ENCODE measurements around the gene CSNK1G2. TPM values are rescaled to one million over a fixed set of nuclear protein-coding genes. Genes with fewer than 3 reads are reported as not detected.

CSNK1G2 gene
- total RNA-seq, 8 experiments from 2014 or later: 25.6 to 68.4 (median 49.8) TPM

DNA sequence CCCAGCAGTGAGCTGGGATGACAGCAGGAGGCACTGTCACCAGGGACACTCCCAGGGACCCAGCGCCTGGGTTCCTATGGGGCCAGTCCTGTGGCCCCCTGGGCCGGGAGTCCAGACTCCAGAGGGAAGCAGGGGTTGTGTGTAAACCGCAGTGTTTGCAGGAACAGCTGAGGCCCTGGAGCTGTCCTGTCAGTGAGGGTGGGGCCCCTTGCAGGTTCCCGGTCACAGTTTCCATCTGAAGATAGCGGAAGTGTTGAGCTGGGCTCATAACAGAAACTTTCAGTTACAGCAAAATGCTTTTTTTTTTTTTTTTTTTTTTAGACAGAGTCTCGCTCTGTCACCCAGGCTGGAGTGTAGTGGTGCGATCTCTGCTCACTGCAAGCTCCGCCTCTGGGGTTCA is 17.7 kb upstream of the CSNK1G2 start:
- WGBS, 10 experiments: 92 to 94% methylated on average over 2 to 4 of the region's 8 CpGs; no CpG with 5 or more reads in 8 of the 10 experiments

DNA sequence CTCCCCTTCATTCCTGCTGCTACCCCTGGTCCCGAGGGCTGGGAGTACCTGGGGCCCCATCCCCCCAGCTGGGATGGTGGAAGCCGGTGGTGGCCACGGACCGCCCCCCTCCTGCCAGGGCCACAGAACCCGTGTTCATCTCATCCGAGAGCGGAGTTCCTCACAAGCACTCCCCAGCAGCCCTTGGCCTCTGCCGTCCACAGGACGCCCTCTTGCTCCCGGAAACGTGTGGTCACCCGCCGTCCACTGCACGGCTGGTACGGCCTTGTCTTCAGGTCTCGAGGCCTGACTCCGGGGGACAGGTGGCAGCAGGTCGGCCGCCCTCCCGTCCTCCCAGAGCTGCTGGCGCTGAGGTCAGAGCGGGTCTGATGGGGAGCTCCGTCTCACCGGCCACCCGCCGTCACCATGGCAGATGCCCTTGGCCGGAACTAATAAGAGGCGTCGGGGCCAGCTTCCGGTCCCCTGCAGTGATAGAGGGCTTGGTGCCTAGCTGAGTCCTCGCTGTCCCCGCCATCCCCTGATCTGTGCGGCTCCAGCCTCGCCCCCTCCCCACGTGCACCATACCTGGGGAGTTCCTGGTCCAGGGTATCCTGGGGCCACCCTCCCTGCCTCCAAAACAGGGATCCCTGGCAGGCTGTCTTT is 16.5 kb upstream of the CSNK1G2 start:
- Histone ChIP-seq H3K4me1 (replicated peaks in 1 of 2) (no peaks in the 10 kb centered on the region), H3K4me3 (no peak overlapping the region), H3K27ac (no peak overlapping the region)
- peak in 3 of 8 experiments; percentile 10 to 18 (median 11) for ATAC-seq (replicated peaks in 6 of 8)
- no CpG with 5 or more reads among the region's 35 CpGs for WGBS, 10 experiments
- in situ Hi-C loops (cut with MboI; ENCODE audit: low pct_unique_long_range_greater_than_20kb in 2 of 9, low sequenced_read_pairs in 9 of 9, unreplicated experiment in 9 of 9): no loop called here

More for the DNA sequence above, 17.7 kb upstream of the CSNK1G2 start:
- Histone ChIP-seq H3K4me3 (no peak overlapping the region), H3K27ac (no peak overlapping the region), H3K4me1 (replicated peaks in 1 of 2) (no peaks in the 10 kb centered on the region)
- in situ Hi-C loops (cut with MboI; ENCODE audit: low pct_unique_long_range_greater_than_20kb in 2 of 9, low sequenced_read_pairs in 9 of 9, unreplicated experiment in 9 of 9): no loop called here
- ATAC-seq (replicated peaks in 6 of 8): peak in 1 of 8 experiments; percentile 5

DNA sequence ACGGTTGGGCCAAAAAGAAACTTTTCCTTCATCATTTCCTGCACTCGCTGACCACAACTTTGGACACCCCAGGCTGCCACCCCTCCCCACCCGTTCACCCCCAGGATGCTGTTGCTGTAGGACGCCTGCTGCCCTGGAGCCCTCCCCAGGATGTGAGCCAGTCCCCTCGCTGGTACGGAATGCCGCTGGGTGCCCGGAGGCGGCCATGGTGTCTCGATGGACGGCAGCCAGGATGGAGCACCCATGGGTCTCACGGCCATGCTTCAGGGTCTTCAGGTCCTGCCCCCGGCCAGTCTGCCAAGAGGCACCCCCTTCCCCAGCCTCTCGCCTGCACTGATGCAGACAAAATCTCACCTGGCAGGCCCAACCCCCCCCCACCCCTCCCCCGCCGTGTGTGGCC is 15.4 kb upstream of the CSNK1G2 start:
- Histone ChIP-seq H3K27ac (no peak overlapping the region), H3K4me3 (no peak overlapping the region), H3K4me1 (replicated peaks in 1 of 2) (peaks cover 4% of the 10 kb centered on the region in 2 donors)
- no CpG with 5 or more reads among the region's 16 CpGs for WGBS, 10 experiments
- in situ Hi-C loops (cut with MboI; ENCODE audit: low pct_unique_long_range_greater_than_20kb in 2 of 9, low sequenced_read_pairs in 9 of 9, unreplicated experiment in 9 of 9): no loop called here
- ATAC-seq (replicated peaks in 6 of 8): no peak

DNA sequence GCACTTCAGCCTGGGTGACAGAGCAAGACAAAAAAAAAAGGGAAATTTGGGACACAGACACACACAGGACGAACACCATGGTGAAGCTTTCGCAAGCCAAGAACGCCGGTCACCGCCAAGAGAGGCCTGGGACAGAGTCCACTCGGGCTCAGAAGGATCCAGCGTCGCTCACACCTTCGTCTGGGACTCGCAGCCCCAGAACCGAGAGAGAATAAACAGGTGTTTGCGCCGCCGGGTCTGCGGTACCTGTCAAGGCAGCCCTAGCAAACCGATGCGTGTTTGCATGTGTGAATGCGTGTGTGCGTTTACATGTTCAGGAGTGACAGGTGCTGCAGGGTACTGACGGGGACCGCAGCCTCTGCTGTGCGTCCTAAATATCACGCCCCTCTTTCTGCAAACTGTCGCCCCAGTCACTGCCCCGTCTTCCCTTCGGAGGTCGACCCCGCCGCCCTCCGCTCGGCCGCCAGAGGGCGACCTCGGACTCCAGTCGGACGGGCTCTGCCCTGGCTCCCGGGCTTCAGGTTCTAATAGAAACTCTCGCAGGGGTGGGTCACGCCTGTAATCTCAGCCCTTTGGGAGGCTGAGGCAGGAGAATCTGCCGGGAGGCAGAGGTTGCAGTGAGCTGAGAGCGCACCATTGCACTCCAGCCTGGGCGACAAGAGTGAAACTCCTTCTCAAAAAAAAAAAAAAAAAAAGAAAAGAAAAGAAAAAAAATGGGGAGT is 11.8 kb upstream of the CSNK1G2 start:
- in situ Hi-C loops (cut with MboI; ENCODE audit: low pct_unique_long_range_greater_than_20kb in 2 of 9, low sequenced_read_pairs in 9 of 9, unreplicated experiment in 9 of 9): no loop called here
- peak overlapping the region in 2 of 5 donors; percentile 19 to 30 for H3K4me3 ChIP-seq
- ATAC-seq (replicated peaks in 6 of 8): peak; percentile 70 to 94 (median 76)
- WGBS, 10 experiments: 0 to 42% (median 19%) methylated on average over 1 to 20 of the region's 42 CpGs; no CpG with 5 or more reads in 2 of the 10 experiments
- H3K4me1 ChIP-seq (replicated peaks in 1 of 2): peaks cover 4% of the 10 kb centered on the region in 2 donors
- H3K27ac ChIP-seq: no peak overlapping the region

DNA sequence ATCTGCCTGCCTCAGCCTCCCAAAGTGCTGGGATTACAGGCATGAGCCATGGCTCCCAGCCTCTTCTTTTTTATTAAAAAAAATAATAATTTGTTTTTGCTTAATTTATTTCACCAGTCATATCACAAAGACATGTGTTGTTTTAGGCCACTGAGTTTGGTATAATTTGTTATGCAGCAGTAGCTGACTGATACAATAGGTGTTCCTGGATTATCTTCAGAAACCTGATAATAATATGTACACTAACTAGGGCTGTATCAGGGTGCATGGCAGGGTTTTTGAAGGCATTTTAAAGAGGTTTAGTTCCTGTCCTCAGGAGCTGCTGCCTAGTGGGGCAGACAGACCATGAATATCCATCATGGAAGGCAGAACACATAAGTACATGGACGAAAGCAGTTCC is 9.5 kb upstream of the CSNK1G2 start:
- WGBS, 10 experiments: 13 to 89% (median 79%) methylated on average over 1 of the region's 1 CpG; no CpG with 5 or more reads in 6 of the 10 experiments
- Histone ChIP-seq H3K4me3 (no peak overlapping the region), H3K27ac (no peak overlapping the region), H3K4me1 (replicated peaks in 1 of 2) (peaks cover 4% of the 10 kb centered on the region in 2 donors)
- in situ Hi-C loops (cut with MboI; ENCODE audit: low pct_unique_long_range_greater_than_20kb in 2 of 9, low sequenced_read_pairs in 9 of 9, unreplicated experiment in 9 of 9): no loop called here
- no peak for ATAC-seq (replicated peaks in 6 of 8)

DNA sequence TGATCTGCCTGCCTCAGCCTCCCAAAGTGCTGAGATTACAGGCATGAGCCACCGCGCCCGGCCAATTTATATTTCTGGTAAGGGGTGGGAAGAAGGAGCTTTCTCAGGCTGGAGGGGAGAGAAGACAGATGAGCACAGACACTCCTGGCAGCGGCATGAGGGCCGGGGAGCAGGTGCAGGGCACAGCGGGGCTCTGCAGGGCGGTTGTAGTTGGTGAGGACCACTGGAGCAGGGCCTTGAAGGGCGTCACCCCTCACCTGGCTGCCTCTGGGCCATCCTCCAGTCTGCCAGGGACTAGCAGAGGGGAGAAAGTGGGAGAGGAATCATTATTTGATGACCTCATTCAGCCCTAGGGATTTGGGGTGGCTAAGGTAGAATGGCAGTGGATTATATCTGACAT is 8.6 kb upstream of the CSNK1G2 start:
- no peak overlapping the region for H3K27ac ChIP-seq
- WGBS, 10 experiments: 67 to 100% (median 100%) methylated on average over 1 to 2 of the region's 8 CpGs; no CpG with 5 or more reads in 7 of the 10 experiments
- peaks cover 4% of the 10 kb centered on the region in 2 donors for H3K4me1 ChIP-seq (replicated peaks in 1 of 2)
- no peak for ATAC-seq (replicated peaks in 6 of 8)
- in situ Hi-C loops (cut with MboI; ENCODE audit: low pct_unique_long_range_greater_than_20kb in 2 of 9, low sequenced_read_pairs in 9 of 9, unreplicated experiment in 9 of 9): no loop called here
- H3K4me3 ChIP-seq: no peak overlapping the region

DNA sequence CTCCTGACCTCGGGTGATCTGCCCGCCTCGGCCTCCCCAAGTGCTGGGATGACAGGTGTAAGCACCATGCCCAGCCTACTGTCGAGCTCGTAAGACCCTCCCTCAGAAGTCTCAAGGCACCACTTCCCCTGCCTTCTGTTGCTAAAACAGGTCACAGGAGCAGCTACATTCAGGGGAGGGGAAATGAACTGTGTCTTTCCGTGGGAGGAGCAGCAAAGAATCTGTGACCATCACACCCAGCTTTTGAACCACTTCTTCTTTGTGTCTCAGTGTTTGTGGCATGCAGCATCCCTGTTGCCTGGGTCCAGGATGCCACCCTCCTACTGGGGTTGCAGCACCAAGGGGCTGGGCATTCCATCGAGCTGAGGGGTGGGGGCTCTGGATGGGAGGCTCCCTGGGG is 7.7 kb upstream of the CSNK1G2 start:
- no peak overlapping the region for H3K4me3 ChIP-seq
- peaks cover 4% of the 10 kb centered on the region in 2 donors for H3K4me1 ChIP-seq (replicated peaks in 1 of 2)
- no peak overlapping the region for H3K27ac ChIP-seq
- WGBS, 10 experiments: 80 to 90% methylated on average over 1 to 5 of the region's 7 CpGs; no CpG with 5 or more reads in 8 of the 10 experiments
- ATAC-seq (replicated peaks in 6 of 8): no peak
- in situ Hi-C loops (cut with MboI; ENCODE audit: low pct_unique_long_range_greater_than_20kb in 2 of 9, low sequenced_read_pairs in 9 of 9, unreplicated experiment in 9 of 9): no loop called here

DNA sequence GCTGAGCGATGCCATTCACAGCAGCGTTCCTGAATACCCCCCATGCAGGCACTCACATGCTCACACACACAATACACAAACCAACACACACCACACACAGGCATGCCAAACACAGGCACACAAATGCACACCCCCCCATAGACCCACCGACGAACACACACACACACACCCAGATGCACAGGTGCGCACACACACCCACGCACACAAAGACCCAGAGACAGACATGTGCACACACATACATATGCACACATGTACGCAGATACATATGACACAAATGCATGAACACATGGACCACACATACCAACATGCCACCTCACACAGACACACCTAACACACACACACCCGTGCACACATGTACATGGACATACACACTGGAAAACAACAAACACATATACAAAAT is 7.0 kb upstream of the CSNK1G2 start:
- 80 to 100% (median 86%) methylated on average over 1 to 6 of the region's 8 CpGs; no CpG with 5 or more reads in 5 of the 10 experiments for WGBS, 10 experiments
- Histone ChIP-seq H3K4me3 (no peak overlapping the region), H3K27ac (no peak overlapping the region), H3K4me1 (replicated peaks in 1 of 2) (peaks cover 4% of the 10 kb centered on the region in 2 donors)
- in situ Hi-C loops (cut with MboI; ENCODE audit: low pct_unique_long_range_greater_than_20kb in 2 of 9, low sequenced_read_pairs in 9 of 9, unreplicated experiment in 9 of 9): no loop called here
- no peak for ATAC-seq (replicated peaks in 6 of 8)

DNA sequence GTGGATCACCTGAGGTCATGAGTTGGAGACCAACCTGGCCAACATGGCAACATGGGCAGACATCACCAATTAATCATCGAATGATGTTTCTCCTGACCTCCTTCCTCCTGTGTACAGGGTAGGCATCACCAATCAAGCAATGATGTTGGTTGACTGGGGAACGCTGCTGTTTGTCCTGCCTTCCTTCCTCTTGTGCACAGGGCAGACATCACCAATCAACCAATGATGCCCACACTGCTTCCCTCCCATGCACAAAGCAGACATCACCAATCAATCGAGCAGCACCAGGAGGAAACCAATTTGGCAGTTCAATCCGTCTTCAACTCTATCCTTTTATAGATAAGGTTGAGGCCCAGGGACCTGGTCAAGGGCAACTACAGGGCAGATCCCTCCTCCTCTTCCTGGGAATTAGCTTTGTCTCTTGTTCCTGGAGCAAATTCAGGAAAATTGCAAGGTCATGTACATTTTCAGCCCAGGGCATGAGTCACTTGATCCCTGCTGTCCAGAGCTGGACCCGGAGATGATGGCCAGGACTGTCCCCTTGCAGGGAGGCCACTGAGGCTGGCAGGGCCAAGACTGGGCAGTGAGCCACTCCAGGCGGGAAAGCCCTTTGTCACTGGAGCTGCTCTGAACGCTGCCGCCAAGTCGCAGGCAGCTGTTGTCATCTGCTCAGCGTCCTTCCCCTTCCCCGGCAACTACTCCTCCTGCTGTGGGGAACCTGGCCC is 5.3 kb upstream of the CSNK1G2 start:
- no peak overlapping the region for H3K4me3 ChIP-seq
- in situ Hi-C loops (cut with MboI; ENCODE audit: low pct_unique_long_range_greater_than_20kb in 2 of 9, low sequenced_read_pairs in 9 of 9, unreplicated experiment in 9 of 9): no loop called here
- no peak overlapping the region for H3K27ac ChIP-seq
- peaks cover 8% of the 10 kb centered on the region in 2 donors for H3K4me1 ChIP-seq (replicated peaks in 1 of 2)
- peak in 1 of 8 experiments; percentile 2 for ATAC-seq (replicated peaks in 6 of 8)
- 61 to 100% (median 84%) methylated on average over 2 to 6 of the region's 11 CpGs; no CpG with 5 or more reads in 2 of the 10 experiments for WGBS, 10 experiments

DNA sequence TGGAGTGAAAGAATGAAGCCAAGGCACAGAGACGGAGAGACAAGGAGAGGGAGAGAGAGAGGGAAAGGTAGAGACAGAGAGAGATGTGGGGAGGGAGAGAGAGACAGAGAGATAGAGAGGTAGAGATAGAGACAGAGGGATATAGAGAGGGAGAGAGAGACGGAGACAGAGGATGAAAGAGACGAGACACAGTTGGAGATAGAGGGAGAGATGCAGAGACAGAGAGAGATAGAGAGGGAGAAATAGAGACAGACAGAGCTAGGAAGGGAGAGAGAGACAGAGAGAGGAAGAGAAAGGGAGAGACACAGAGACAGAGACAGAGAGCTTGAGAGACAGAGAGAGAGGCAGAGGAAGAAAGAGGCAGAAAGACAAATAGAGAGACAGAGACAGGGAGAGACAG is 4.5 kb upstream of the CSNK1G2 start:
- in situ Hi-C loops (cut with MboI; ENCODE audit: low pct_unique_long_range_greater_than_20kb in 2 of 9, low sequenced_read_pairs in 9 of 9, unreplicated experiment in 9 of 9): no loop called here
- 51 to 100% (median 79%) methylated on average over 1 to 3 of the region's 3 CpGs for WGBS, 10 experiments
- peaks cover 8% of the 10 kb centered on the region in 2 donors for H3K4me1 ChIP-seq (replicated peaks in 1 of 2)
- no peak overlapping the region for H3K27ac ChIP-seq
- no peak overlapping the region for H3K4me3 ChIP-seq
- no peak for ATAC-seq (replicated peaks in 6 of 8)

DNA sequence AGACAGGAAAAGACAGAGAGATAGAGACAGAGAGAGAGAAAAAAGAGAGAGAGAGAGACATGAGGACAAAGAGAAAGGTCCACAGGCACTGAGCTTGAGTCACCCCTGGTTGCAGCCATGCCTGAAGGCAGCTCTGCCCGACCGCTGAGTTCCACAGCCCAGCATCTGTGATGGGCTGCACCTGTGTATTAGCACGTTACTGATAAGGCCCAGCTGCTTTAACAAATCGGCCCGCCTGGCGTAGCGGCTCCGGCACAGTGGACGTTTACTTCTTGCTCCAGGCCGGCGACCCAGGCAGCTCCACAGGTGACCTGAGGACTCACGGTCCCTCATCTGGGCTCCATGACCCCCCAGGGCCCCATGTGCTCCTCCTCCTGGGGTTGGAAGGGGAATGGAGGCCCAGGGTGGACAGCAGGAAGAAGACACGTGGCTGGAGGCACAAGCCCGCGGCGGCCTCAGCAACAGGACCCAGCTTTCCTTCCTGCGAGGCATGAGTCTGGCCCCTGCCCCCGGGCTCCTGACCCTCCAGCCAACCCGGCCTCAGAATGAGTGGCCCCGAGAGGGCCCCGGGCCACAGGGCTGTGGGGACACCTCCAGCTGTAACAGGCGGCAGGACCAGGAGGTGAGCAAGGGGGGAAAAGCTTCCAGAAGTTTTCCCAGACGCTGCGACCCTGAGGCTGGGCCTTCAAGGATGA is 3.9 kb upstream of the CSNK1G2 start:
- WGBS, 10 experiments: 81 to 96% (median 92%) methylated on average over 1 to 12 of the region's 24 CpGs; no CpG with 5 or more reads in 1 of the 10 experiments
- ATAC-seq (replicated peaks in 6 of 8): no peak
- peaks cover 8% of the 10 kb centered on the region in 2 donors for H3K4me1 ChIP-seq (replicated peaks in 1 of 2)
- in situ Hi-C loops (cut with MboI; ENCODE audit: low pct_unique_long_range_greater_than_20kb in 2 of 9, low sequenced_read_pairs in 9 of 9, unreplicated experiment in 9 of 9): no loop called here
- H3K4me3 ChIP-seq: no peak overlapping the region
- H3K27ac ChIP-seq: no peak overlapping the region

DNA sequence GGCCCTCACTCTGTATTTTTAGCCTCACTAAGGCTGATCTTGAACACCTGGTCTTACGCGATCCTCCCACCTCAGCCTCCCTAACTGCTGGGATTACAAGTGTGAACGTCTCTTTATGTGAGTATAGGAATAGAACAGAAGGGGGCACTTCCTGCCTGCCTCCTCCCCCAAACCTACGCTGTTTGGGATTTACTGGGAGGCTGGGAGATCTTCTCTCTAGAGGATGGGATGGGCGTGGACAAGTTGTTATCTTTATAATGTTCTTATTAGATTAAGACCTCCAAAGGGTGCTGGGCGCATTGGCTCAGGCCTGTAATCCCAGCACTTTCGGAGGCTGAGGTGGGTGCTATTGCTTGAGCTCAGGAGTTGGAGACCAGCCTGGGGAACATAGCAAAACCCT is 2.9 kb upstream of the CSNK1G2 start:
- in situ Hi-C loops (cut with MboI; ENCODE audit: low pct_unique_long_range_greater_than_20kb in 2 of 9, low sequenced_read_pairs in 9 of 9, unreplicated experiment in 9 of 9): no loop called here
- Histone ChIP-seq H3K27ac (no peak overlapping the region), H3K4me1 (replicated peaks in 1 of 2) (peaks cover 10 to 12% of the 10 kb centered on the region in 2 donors), H3K4me3 (no peak overlapping the region)
- no peak for ATAC-seq (replicated peaks in 6 of 8)
- WGBS, 10 experiments: 78 to 93% (median 81%) methylated on average over 1 to 5 of the region's 7 CpGs; no CpG with 5 or more reads in 6 of the 10 experiments

Measured in motor neuron (in vitro differentiated cells).